ENCODE data around the gene CTBP1. TPM values are rescaled to one million over a fixed set of nuclear protein-coding genes. Genes with fewer than 3 reads are reported as not detected.

The CTBP1 gene
- total and polyA plus RNA-seq, 4 experiments from 2014 or later = 39.3 to 195 (median 132) TPM

DNA sequence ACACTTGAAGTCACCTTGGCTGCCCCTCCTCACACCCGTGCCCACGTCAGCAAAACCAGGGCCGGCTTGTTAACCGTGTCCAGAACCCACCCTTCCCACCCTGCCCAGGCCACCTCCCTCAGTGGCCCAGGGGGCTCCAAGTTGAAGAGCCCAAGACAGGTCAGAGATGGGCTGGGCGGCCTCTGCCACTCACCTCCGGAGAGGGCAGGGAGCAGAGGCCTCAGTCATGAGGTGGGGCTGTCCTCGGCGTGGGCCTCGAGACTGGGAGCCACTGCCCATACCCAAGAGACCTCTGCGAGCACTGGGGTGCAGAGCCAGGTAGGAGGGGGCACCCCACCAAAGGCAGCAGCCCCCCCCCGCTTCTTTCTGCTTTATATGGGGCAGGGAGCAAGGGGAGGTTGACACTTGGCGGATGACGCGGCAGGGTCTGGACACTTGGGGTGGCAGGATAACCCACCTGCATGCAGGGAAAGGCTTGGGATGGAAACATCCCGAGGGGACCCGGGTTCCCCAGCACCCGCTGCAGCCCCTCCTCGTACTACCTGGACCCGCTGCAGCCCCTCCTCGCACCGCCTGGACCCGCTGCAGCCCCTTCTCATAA is 38.6 kb downstream of the CTBP1 start:
- Mint-ChIP-seq H3K27ac (no peak overlapping the region), H3K4me1 (peaks cover 0 to 13% (median 2%) of the 10 kb centered on the region in 4 donors), H3K27me3 (no peaks in the 10 kb centered on the region), H3K36me3 (peaks cover 7 to 14% of the 10 kb centered on the region in 2 donors), H3K9me3 (no peaks in the 10 kb centered on the region), H3K4me3 (no peak overlapping the region)
- POLR2A ChIA-PET (ENCODE audit: partially characterized antibody) = no interaction called here
- H3K27me3 ChIP-seq (ENCODE audit: insufficient read depth, low read length) = no peaks in the 10 kb centered on the region
- CTCF ChIA-PET (ENCODE audit: partially characterized antibody) = no interaction called here
- intact Hi-C loops (cut with micrococcal nuclease) = no loop called here
- H3K4me3 ChIP-seq (ENCODE audit: low read length in 2 of 2) = no peak overlapping the region
- H3K27ac ChIP-seq (ENCODE audit: low read depth, low read length) = no peak overlapping the region
- H3K36me3 ChIP-seq (ENCODE audit: insufficient read depth, low read length) = peaks cover 22% of the 10 kb centered on the region
- DNase-seq = no peak
- H3K4me1 ChIP-seq (ENCODE audit: insufficient read depth, low read length) = peaks cover 6% of the 10 kb centered on the region
- no peaks in the 10 kb centered on the region for H3K9me3 ChIP-seq (ENCODE audit: control insufficient read depth in 1 of 2, low read length in 2 of 2)

DNA sequence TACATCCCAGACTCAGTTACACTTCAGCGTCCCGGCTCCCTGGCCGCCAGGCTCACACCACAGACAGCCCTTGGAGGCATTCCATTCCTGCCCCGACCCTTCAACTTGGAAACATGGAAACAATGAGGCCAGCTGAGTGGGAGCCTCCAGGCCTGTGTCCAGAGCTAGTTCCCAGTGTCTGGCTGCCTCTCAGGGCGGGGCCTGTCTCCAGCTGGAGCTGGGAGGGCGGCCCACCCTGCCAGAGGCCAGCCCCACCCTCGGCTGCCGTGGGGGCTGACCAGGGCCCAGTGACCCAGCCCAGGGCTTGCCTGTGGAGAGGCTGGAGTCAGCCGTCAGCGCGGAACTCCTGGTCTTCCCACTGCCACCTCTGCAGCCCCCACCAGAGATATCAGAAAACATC is 39.1 kb downstream of the CTBP1 start:
- Histone ChIP-seq H3K4me1 (ENCODE audit: insufficient read depth, low read length) (peaks cover 9% of the 10 kb centered on the region), H3K27me3 (ENCODE audit: insufficient read depth, low read length) (no peaks in the 10 kb centered on the region), H3K27ac (ENCODE audit: low read depth, low read length) (no peak overlapping the region), H3K4me3 (ENCODE audit: low read length in 2 of 2) (no peak overlapping the region), H3K9me3 (ENCODE audit: control insufficient read depth in 1 of 2, low read length in 2 of 2) (no peaks in the 10 kb centered on the region), H3K36me3 (ENCODE audit: insufficient read depth, low read length) (peaks cover 18% of the 10 kb centered on the region)
- no peaks in the 10 kb centered on the region for H3K27me3 Mint-ChIP-seq
- H3K4me1 Mint-ChIP-seq = peaks cover 1 to 13% (median 2%) of the 10 kb centered on the region in 4 donors
- H3K36me3 Mint-ChIP-seq = peaks cover 7 to 10% of the 10 kb centered on the region in 2 donors
- POLR2A ChIA-PET (ENCODE audit: partially characterized antibody) = no interaction called here
- CTCF ChIA-PET (ENCODE audit: partially characterized antibody) = no interaction called here
- intact Hi-C loops (cut with micrococcal nuclease) = no loop called here
- peak overlapping the region in 1 of 7 donors; percentile 66 for H3K27ac Mint-ChIP-seq
- DNase-seq = no peak
- H3K9me3 Mint-ChIP-seq = no peaks in the 10 kb centered on the region
- H3K4me3 Mint-ChIP-seq = no peak overlapping the region

DNA sequence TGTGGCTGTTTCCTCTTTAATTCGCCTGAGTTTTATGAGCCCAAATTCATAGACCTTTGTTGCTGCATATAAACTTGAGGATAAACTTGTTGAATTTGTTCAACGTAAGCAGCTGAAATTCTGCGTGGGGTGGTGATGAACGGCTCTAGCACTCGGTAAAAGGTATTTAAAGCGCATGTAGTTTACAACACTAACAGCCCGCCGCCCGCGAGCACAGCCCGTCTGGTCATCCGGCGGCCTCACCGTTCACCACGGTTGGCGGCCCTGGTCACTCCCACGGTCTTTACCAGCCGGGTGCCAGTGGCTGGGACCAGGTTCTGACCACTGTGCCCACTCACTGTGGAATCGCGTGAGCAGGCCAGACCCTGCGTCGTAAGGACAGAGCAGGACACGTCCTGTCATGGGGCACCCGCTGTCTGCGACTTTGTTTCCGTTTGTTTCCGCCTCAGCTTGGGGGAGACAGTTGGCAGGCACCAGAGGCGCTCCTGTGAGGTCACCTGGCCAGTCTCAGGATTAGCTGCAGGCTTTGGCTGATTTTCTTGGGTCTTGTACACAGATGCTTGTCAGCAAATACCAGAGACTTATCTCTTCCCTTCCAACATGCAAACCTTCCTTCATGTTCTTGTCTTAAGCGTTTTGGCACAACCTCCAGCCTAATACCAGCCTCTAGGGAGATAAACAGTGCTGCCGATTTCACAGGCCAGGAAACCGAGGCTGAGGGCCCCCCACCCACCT is 39.8 kb downstream of the CTBP1 start:
- Histone ChIP-seq H3K27me3 (ENCODE audit: insufficient read depth, low read length) (no peaks in the 10 kb centered on the region), H3K9me3 (ENCODE audit: control insufficient read depth in 1 of 2, low read length in 2 of 2) (no peaks in the 10 kb centered on the region), H3K4me3 (ENCODE audit: low read length in 2 of 2) (no peak overlapping the region), H3K27ac (ENCODE audit: low read depth, low read length) (no peak overlapping the region), H3K4me1 (ENCODE audit: insufficient read depth, low read length) (peaks cover 16% of the 10 kb centered on the region), H3K36me3 (ENCODE audit: insufficient read depth, low read length) (peaks cover 17% of the 10 kb centered on the region)
- Mint-ChIP-seq H3K4me1 (peaks cover 4 to 20% (median 7%) of the 10 kb centered on the region in 4 donors), H3K36me3 (peaks cover 7 to 10% of the 10 kb centered on the region in 2 donors), H3K27me3 (no peaks in the 10 kb centered on the region), H3K27ac (peak overlapping the region in 2 of 7 donors; percentile 21 to 70), H3K4me3 (no peak overlapping the region), H3K9me3 (peaks cover 0 to 2% (median 0%) of the 10 kb centered on the region in 8 donors)
- intact Hi-C loops (cut with micrococcal nuclease) = no loop called here
- DNase-seq = no peak
- ChIA-PET POLR2A (ENCODE audit: partially characterized antibody) (interaction anchor here (0.9 kb wide), 1 partner anchor 36 kb away, joined by 3 read pairs; no protein-coding TSS in a partner anchor), CTCF (ENCODE audit: partially characterized antibody) (no interaction called here)

DNA sequence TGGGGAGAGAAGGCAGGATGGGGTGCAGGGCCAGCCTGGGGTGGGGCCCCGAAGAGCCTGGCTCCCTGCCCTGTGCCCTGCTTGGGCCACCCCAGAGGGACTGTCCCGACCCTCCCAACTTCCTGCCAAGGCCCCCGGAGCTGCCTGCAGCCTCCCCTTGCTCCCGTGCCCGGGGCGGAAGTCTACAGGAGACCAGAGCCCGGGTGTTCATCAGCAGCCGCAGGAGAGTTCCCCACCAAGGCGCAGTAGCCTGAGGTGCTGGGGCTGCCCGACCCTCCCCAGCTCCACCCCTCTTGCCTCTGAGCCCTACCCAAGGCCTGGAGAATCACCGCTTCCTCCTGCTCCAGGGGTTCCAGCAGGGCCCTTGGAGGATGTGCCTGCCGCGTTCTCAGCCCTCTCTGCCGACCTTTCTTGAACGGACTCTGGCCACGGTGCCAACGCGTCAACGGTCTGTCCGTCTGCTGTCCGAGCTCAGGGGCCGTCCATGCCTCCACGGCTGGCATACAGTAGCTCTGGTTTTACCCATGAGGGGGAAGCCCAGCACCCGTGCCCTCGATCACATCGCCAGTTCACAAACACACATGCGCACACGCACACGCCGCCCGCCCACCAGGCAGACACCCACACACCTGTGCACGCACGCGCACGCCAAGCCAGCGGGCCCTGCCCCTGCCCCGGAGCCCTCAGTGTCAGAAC is 40.5 kb downstream of the CTBP1 start:
- Mint-ChIP-seq H3K4me1 (peaks cover 10 to 27% (median 14%) of the 10 kb centered on the region in 4 donors), H3K4me3 (peak overlapping the region in 1 of 8 donors; percentile 25), H3K36me3 (peaks cover 7 to 10% of the 10 kb centered on the region in 2 donors), H3K27me3 (no peaks in the 10 kb centered on the region), H3K27ac (peak overlapping the region in 2 of 7 donors; percentile 12 to 21), H3K9me3 (peaks cover 0 to 2% (median 0%) of the 10 kb centered on the region in 8 donors)
- ChIA-PET CTCF (ENCODE audit: partially characterized antibody) (no interaction called here), POLR2A (ENCODE audit: partially characterized antibody) (interaction anchor here (0.9 kb wide), 1 partner anchor 35 kb away, joined by 3 read pairs; no protein-coding TSS in a partner anchor)
- H3K4me3 ChIP-seq (ENCODE audit: low read length in 2 of 2) = no peak overlapping the region
- intact Hi-C loops (cut with micrococcal nuclease) = no loop called here
- no peaks in the 10 kb centered on the region for H3K9me3 ChIP-seq (ENCODE audit: control insufficient read depth in 1 of 2, low read length in 2 of 2)
- peaks cover 23% of the 10 kb centered on the region for H3K4me1 ChIP-seq (ENCODE audit: insufficient read depth, low read length)
- no peak for DNase-seq
- no peak overlapping the region for H3K27ac ChIP-seq (ENCODE audit: low read depth, low read length)
- no peaks in the 10 kb centered on the region for H3K27me3 ChIP-seq (ENCODE audit: insufficient read depth, low read length)
- H3K36me3 ChIP-seq (ENCODE audit: insufficient read depth, low read length) = peaks cover 17% of the 10 kb centered on the region

DNA sequence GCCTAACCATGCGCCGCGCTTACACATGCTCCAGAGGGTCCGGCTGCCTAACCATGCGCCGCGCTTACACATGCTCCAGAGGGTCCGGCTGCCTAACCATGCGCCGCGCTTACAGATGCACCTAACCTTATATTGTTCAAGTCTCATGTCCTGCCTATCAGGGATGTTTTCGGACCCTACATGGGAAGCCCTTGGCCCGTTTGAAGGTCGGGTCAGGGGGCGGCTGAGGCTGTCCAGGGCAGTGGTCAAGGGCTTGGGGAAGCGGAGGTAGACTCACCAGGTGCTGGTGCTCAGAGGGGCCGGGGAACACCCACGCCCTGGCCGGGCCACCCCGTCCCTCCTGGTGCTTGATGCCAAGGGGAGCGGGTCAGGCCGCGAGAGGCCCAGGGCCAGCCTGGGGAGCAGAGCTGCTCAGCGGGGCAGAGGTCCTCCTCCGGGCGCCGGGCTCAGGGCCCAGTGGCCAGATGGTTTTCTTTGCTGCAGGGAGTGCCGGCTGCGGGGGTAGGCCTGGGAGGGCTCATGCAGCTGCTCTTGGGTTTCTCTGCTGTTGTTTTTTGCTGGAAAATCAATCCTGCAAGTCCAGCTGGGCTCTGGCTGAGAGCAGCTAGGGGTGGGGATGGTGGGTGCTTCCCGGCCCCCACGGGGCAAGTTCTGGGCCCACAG is 41.2 kb downstream of the CTBP1 start:
- H3K9me3 Mint-ChIP-seq = peaks cover 0 to 2% (median 0%) of the 10 kb centered on the region in 8 donors
- Histone ChIP-seq H3K27ac (ENCODE audit: low read depth, low read length) (no peak overlapping the region), H3K4me3 (ENCODE audit: low read length in 2 of 2) (no peak overlapping the region), H3K27me3 (ENCODE audit: insufficient read depth, low read length) (no peaks in the 10 kb centered on the region), H3K36me3 (ENCODE audit: insufficient read depth, low read length) (peaks cover 13% of the 10 kb centered on the region), H3K9me3 (ENCODE audit: control insufficient read depth in 1 of 2, low read length in 2 of 2) (no peaks in the 10 kb centered on the region), H3K4me1 (ENCODE audit: insufficient read depth, low read length) (peaks cover 30% of the 10 kb centered on the region)
- POLR2A ChIA-PET (ENCODE audit: partially characterized antibody) = interaction anchor here (0.6 kb wide), 1 partner anchor 20 kb away, joined by 5 read pairs; no protein-coding TSS in a partner anchor
- intact Hi-C loops (cut with micrococcal nuclease) = no loop called here
- no peaks in the 10 kb centered on the region for H3K27me3 Mint-ChIP-seq
- peaks cover 14 to 34% (median 19%) of the 10 kb centered on the region in 4 donors for H3K4me1 Mint-ChIP-seq
- CTCF ChIA-PET (ENCODE audit: partially characterized antibody) = no interaction called here
- no peak overlapping the region for H3K4me3 Mint-ChIP-seq
- DNase-seq = no peak
- H3K27ac Mint-ChIP-seq = no peak overlapping the region
- H3K36me3 Mint-ChIP-seq = peaks cover 7% of the 10 kb centered on the region in 2 donors

DNA sequence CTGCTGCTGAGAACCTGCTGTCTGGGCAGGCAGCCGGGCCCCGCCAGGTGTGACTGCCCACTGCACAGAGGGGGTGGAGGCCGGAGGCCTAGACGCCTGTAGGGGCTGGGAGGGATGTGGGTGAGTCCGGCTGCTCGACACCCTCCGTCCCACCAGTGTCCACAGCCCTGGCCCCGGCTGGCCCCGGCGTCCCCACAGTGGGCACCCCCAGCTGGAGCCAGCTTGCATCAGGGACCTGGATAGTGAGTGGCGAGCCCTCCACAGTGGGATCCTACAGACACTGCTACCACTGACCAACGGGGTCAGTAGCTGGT is 41.8 kb downstream of the CTBP1 start:
- DNase-seq = no peak
- Mint-ChIP-seq H3K4me1 (peaks cover 16 to 40% (median 23%) of the 10 kb centered on the region in 4 donors), H3K27ac (no peak overlapping the region), H3K27me3 (no peaks in the 10 kb centered on the region), H3K4me3 (no peak overlapping the region), H3K36me3 (peaks cover 7% of the 10 kb centered on the region in 2 donors), H3K9me3 (peaks cover 0 to 2% (median 0%) of the 10 kb centered on the region in 8 donors)
- H3K9me3 ChIP-seq (ENCODE audit: control insufficient read depth in 1 of 2, low read length in 2 of 2) = no peaks in the 10 kb centered on the region
- CTCF ChIA-PET (ENCODE audit: partially characterized antibody) = no interaction called here
- POLR2A ChIA-PET (ENCODE audit: partially characterized antibody) = interaction anchor here (0.6 kb wide), 1 partner anchor 19 kb away, joined by 5 read pairs; no protein-coding TSS in a partner anchor
- peaks cover 8% of the 10 kb centered on the region for H3K36me3 ChIP-seq (ENCODE audit: insufficient read depth, low read length)
- H3K27me3 ChIP-seq (ENCODE audit: insufficient read depth, low read length) = no peaks in the 10 kb centered on the region
- intact Hi-C loops (cut with micrococcal nuclease) = no loop called here
- peaks cover 36% of the 10 kb centered on the region for H3K4me1 ChIP-seq (ENCODE audit: insufficient read depth, low read length)
- H3K4me3 ChIP-seq (ENCODE audit: low read length in 2 of 2) = no peak overlapping the region
- no peak overlapping the region for H3K27ac ChIP-seq (ENCODE audit: low read depth, low read length)
